ENCODE data around the gene SERINC5.
A peak's percentile ranks its signal among the peaks of the same experiment; 100 is the strongest.
"Not testable (repeated sequence)": the region's sequence is repeated elsewhere in the genome, so short reads cannot be mapped to it uniquely, and the experiment has no call there.

SERINC5 gene

GRCh38 chr5:80255811-80256712, at the start of gene SERINC5:
SERINC5 (minus strand) TSS chr5:80256048; CDS start chr5:80255922, 126 bp downstream.
- peak; percentile 76 for DNase-seq (ENCODE audit: low read depth)

- no peak for DNase-seq (ENCODE audit: low read depth)
These were observed 46.8 kb upstream of the SERINC5 start for GRCh38 chr5:80302636-80303035.

GRCh38 chr5:80301342-80301741, 45.5 kb upstream of the SERINC5 start:
- DNase-seq (ENCODE audit: low read depth), result not testable (repeated sequence)

- DNase-seq (ENCODE audit: low read depth), result not testable (repeated sequence)
These were observed 44.9 kb upstream of the SERINC5 start for GRCh38 chr5:80300796-80301195.

GRCh38 chr5:80300125-80300524, 44.3 kb upstream of the SERINC5 start:
- DNase-seq (ENCODE audit: low read depth), result no peak

- no peak for DNase-seq (ENCODE audit: low read depth)
These were observed 43.8 kb upstream of the SERINC5 start for GRCh38 chr5:80299601-80300000.

GRCh38 chr5:80296121-80296520, 40.3 kb upstream of the SERINC5 start:
- no peak for DNase-seq (ENCODE audit: low read depth)

- DNase-seq (ENCODE audit: low read depth), result no peak
These were observed 35.9 kb upstream of the SERINC5 start for GRCh38 chr5:80291761-80292160.

- DNase-seq (ENCODE audit: low read depth), result no peak
These were observed 33.5 kb upstream of the SERINC5 start for GRCh38 chr5:80289320-80289719.

GRCh38 chr5:80288177-80288576, 32.3 kb upstream of the SERINC5 start:
- no peak for DNase-seq (ENCODE audit: low read depth)

- DNase-seq (ENCODE audit: low read depth), result no peak
These were observed 28.9 kb upstream of the SERINC5 start for GRCh38 chr5:80284720-80285119.

GRCh38 chr5:80283360-80283759, 27.5 kb upstream of the SERINC5 start:
- DNase-seq (ENCODE audit: low read depth), result no peak

GRCh38 chr5:80282054-80282453, 26.2 kb upstream of the SERINC5 start:
- DNase-seq (ENCODE audit: low read depth), result no peak

GRCh38 chr5:80277191-80277590, 21.3 kb upstream of the SERINC5 start:
- DNase-seq (ENCODE audit: low read depth), result no peak

GRCh38 chr5:80276186-80276585, 20.3 kb upstream of the SERINC5 start:
- DNase-seq (ENCODE audit: low read depth), result no peak

GRCh38 chr5:80275347-80275746, 19.5 kb upstream of the SERINC5 start:
- DNase-seq (ENCODE audit: low read depth), result no peak

GRCh38 chr5:80270543-80270942, 14.7 kb upstream of the SERINC5 start:
- DNase-seq (ENCODE audit: low read depth), result not testable (repeated sequence)

- no peak for DNase-seq (ENCODE audit: low read depth)
These were observed 14.2 kb upstream of the SERINC5 start for GRCh38 chr5:80269991-80270438.

GRCh38 chr5:80268916-80269315, 13.1 kb upstream of the SERINC5 start:
- DNase-seq (ENCODE audit: low read depth), result no peak

- DNase-seq (ENCODE audit: low read depth), result no peak
These were observed 10.7 kb upstream of the SERINC5 start for GRCh38 chr5:80266566-80266965.

- DNase-seq (ENCODE audit: low read depth), result no peak
These were observed 4.6 kb upstream of the SERINC5 start for GRCh38 chr5:80260461-80260860.

- no peak for DNase-seq (ENCODE audit: low read depth)
These were observed 3.8 kb upstream of the SERINC5 start for GRCh38 chr5:80259511-80260203.

- peak; percentile 67 for DNase-seq (ENCODE audit: low read depth)
These were observed 427 bp downstream of the SERINC5 start for GRCh38 chr5:80255431-80255810.
